Adipocyte (in vitro differentiated cells): ENCODE results near the gene CARD19.

Source experiments
- DNase-seq: peaks from one replicate; pipeline ENCODE4 v3.0.0-alpha.2; 2015; ENCODE audit warnings: low read depth
- H3K27me3 ChIP-seq: replicated peaks from 2 replicates; pipeline ENCODE4 v1.7.0; 2013; ENCODE audit warnings: mild to moderate bottlenecking, low read length, moderate library complexity; ENCODE audit not compliant: control insufficient read depth, insufficient read depth
- H3K36me3 ChIP-seq: 2 replicates; pipeline ENCODE4 v1.7.0; 2013; ENCODE audit warnings: low read length, mild to moderate bottlenecking, moderate library complexity; ENCODE audit not compliant: control insufficient read depth, insufficient read depth, severe bottlenecking
- H3K4me1 ChIP-seq: 2 replicates; pipeline ENCODE4 v1.7.0; 2013; ENCODE audit warnings: mild to moderate bottlenecking, low read length, moderate library complexity; ENCODE audit not compliant: control insufficient read depth, insufficient read depth
- H3K4me3 ChIP-seq: 2 replicates; pipeline ENCODE4 v1.7.0; 2013; ENCODE audit warnings: mild to moderate bottlenecking, low read length, moderate library complexity
- H3K9ac ChIP-seq: 2 replicates; pipeline ENCODE4 v1.7.0; 2013; ENCODE audit warnings: mild to moderate bottlenecking, low read length, moderate library complexity
- H3K9me3 ChIP-seq: 2 replicates; pipeline ENCODE4 v1.7.0; 2013; ENCODE audit warnings: mild to moderate bottlenecking, low read length, moderate library complexity; ENCODE audit not compliant: control insufficient read depth

CARD19 gene

GRCh38 chr9:93125331-93125894 lies 29.4 kb downstream of the CARD19 start:
- H3K9ac ChIP-seq = no peak overlapping the region
- H3K4me1 ChIP-seq = peaks cover 6% of the 10 kb centered on the region
- DNase-seq = no peak
- H3K9me3 ChIP-seq = no peaks in the 10 kb centered on the region
- H3K36me3 ChIP-seq = peaks cover 6% of the 10 kb centered on the region
- no peak overlapping the region for H3K4me3 ChIP-seq
- H3K27me3 ChIP-seq = no peaks in the 10 kb centered on the region

- Histone ChIP-seq H3K9me3 (no peaks in the 10 kb centered on the region), H3K36me3 (peaks cover 4% of the 10 kb centered on the region), H3K27me3 (no peaks in the 10 kb centered on the region), H3K9ac (no peak overlapping the region), H3K4me3 (no peak overlapping the region), H3K4me1 (peaks cover 5% of the 10 kb centered on the region)
- DNase-seq = no peak
Measured at GRCh38 chr9:93126151-93126781, 30.2 kb downstream of the CARD19 start.

- Histone ChIP-seq H3K9me3 (no peaks in the 10 kb centered on the region), H3K9ac (no peak overlapping the region), H3K4me3 (no peak overlapping the region), H3K4me1 (peaks cover 5% of the 10 kb centered on the region), H3K36me3 (no peaks in the 10 kb centered on the region), H3K27me3 (no peaks in the 10 kb centered on the region)
- no peak for DNase-seq
Measured at GRCh38 chr9:93126825-93127368, 30.9 kb downstream of the CARD19 start.

GRCh38 chr9:93127395-93127911 lies 31.4 kb downstream of the CARD19 start:
- H3K9me3 ChIP-seq = no peaks in the 10 kb centered on the region
- peak; percentile 46 for DNase-seq

GRCh38 chr9:93128011-93128714 lies 32.1 kb downstream of the CARD19 start:
- Histone ChIP-seq H3K27me3 (no peaks in the 10 kb centered on the region), H3K4me3 (no peak overlapping the region), H3K9me3 (no peaks in the 10 kb centered on the region), H3K36me3 (no peaks in the 10 kb centered on the region), H3K4me1 (peaks cover 17% of the 10 kb centered on the region), H3K9ac (no peak overlapping the region)
- DNase-seq = no peak

More at GRCh38 chr9:93127395-93127911, 31.4 kb downstream of the CARD19 start:
- no peak overlapping the region for H3K4me3 ChIP-seq
- no peak overlapping the region for H3K9ac ChIP-seq
- no peaks in the 10 kb centered on the region for H3K36me3 ChIP-seq
- peaks cover 10% of the 10 kb centered on the region for H3K4me1 ChIP-seq
- H3K27me3 ChIP-seq = no peaks in the 10 kb centered on the region

- H3K36me3 ChIP-seq = no peaks in the 10 kb centered on the region
- no peaks in the 10 kb centered on the region for H3K9me3 ChIP-seq
- no peak overlapping the region for H3K9ac ChIP-seq
- no peak overlapping the region for H3K4me3 ChIP-seq
- H3K4me1 ChIP-seq = peaks cover 21% of the 10 kb centered on the region
- no peaks in the 10 kb centered on the region for H3K27me3 ChIP-seq
- DNase-seq = no peak
Measured at GRCh38 chr9:93128715-93129224, 32.8 kb downstream of the CARD19 start.

GRCh38 chr9:93129286-93129685 lies 33.3 kb downstream of the CARD19 start:
- peaks cover 21% of the 10 kb centered on the region for H3K4me1 ChIP-seq
- no peaks in the 10 kb centered on the region for H3K27me3 ChIP-seq
- no peak overlapping the region for H3K9ac ChIP-seq
- H3K4me3 ChIP-seq = no peak overlapping the region
- no peaks in the 10 kb centered on the region for H3K36me3 ChIP-seq
- no peak for DNase-seq
- no peaks in the 10 kb centered on the region for H3K9me3 ChIP-seq

DNA sequence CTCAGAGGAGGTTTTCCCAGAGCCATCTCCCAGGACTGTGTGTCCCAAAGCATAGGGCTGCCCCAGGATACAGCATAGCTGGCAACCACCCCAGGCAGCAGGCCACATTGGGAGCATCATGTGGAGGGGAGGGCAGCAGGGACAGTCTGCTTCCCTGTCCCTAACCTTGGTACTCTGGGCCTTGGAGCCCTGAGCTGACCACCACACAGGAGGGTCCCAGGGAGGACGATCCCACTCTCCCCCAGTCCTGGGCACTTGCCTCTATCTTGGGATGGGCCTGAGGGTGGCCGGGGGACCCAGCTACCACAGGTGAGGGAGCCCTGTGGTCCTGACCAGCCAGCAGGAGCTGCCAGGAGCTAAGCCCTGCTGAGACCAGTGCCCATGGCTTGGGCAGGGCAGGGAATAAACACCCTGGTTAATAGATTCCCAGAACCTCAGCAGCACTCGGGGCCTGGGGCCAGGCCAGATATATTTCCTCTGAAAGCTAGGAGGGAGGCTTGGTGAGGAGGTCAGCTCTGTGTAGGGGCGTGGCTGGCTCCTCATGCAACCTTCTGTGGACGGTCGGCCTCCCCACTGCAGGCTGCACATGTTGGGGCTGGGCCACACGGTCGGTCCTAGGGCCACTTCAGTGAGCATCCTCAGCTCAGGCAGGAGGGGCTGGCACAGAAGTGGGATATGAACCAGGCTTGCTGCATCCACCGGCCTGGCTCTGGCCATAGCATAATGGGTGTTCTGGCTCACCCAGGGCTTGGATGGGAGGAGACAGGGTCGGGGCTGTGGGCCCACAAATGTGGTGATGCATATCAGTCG lies 33.9 kb downstream of the CARD19 start:
- Histone ChIP-seq H3K4me1 (peaks cover 27% of the 10 kb centered on the region), H3K4me3 (no peak overlapping the region), H3K9me3 (no peaks in the 10 kb centered on the region), H3K9ac (no peak overlapping the region), H3K36me3 (no peaks in the 10 kb centered on the region), H3K27me3 (no peaks in the 10 kb centered on the region)
- no peak for DNase-seq

GRCh38 chr9:93130861-93131481 lies 35.0 kb downstream of the CARD19 start:
- no peak overlapping the region for H3K9ac ChIP-seq
- peaks cover 32% of the 10 kb centered on the region for H3K4me1 ChIP-seq
- no peak overlapping the region for H3K4me3 ChIP-seq
- no peaks in the 10 kb centered on the region for H3K27me3 ChIP-seq
- no peak for DNase-seq
- H3K9me3 ChIP-seq = no peaks in the 10 kb centered on the region
- no peaks in the 10 kb centered on the region for H3K36me3 ChIP-seq

DNA sequence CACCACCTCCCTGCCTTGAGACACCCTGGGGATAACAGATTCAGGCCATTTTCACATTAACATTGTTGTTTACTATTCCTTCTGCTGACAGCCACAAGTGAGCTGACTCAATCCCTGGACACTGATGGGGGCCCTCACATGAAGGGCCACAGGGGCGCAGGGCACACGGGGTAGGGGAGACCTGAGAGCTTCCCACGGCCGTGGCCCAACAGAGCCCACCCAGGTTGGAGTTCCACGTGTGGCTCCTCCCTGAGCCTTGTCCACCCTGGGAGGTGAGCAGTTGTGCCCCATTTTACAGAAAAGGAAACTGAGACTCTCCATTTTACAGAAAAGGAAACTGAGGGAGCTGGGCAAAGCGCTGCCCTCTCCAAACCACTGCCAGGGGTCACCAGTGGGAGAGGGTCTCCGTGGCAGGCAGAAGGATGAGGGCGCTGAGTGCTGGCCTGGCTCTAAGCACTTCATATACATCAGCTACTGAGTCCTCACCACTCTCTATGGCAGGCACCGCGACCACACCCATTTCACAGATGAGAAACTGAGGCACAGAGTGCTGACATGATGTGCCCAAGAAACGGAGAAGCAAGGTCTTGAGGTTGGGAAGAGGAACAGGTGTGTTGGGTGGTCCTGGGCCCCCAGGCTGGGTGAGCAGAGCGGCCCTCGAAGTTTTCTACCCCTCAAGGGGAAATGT lies 35.7 kb downstream of the CARD19 start:
- H3K9ac ChIP-seq = no peak overlapping the region
- no peak overlapping the region for H3K4me3 ChIP-seq
- no peak for DNase-seq
- H3K9me3 ChIP-seq = no peaks in the 10 kb centered on the region
- peaks cover 33% of the 10 kb centered on the region for H3K4me1 ChIP-seq
- H3K27me3 ChIP-seq = no peaks in the 10 kb centered on the region
- no peaks in the 10 kb centered on the region for H3K36me3 ChIP-seq
